ENCODE data around the gene TMEM127. TPM values are rescaled to one million over a fixed set of nuclear protein-coding genes. Genes with fewer than 3 reads are reported as not detected.
A peak's percentile ranks its signal among the peaks of the same experiment; 100 is the strongest.

Gene TMEM127
- total and polyA plus RNA-seq, 2 donors (not counting 1 experiment from before 2014, with no cell fraction given): 21.5 to 48.0 TPM

DNA sequence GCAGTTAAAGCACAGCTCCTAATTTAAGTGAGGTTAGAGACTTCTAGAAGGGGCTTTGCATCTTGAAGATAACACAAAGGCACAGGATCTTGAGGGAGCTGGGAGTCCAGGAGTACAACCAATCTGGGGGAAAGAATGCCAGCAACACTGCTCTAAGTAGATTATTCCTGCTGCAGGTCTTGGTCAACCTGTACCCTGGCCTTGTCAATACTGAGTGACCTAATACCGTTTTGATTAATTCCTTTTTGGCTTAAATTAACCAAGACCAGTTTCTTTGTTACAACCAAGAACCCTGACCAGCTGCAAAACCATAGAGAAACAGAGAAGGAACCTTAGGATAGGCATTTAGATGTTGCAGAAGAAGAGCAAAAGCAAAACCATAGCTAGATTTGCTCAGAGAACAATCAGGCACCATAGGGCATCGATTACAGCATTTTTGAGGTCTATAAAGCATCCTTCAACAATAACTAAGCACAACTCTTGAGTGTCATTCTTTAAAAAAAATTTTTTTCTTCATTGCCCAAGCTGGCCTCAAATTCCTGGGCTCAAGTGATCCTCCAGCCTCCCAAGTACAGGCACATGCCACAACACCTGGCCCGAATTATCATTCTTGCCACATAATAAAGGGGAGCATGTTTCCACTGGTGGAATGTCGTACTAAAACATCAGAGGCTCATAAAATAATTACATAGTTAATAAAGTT lies 63.5 kb downstream of the TMEM127 start:
- POLR2A ChIA-PET: no interaction called here

DNA sequence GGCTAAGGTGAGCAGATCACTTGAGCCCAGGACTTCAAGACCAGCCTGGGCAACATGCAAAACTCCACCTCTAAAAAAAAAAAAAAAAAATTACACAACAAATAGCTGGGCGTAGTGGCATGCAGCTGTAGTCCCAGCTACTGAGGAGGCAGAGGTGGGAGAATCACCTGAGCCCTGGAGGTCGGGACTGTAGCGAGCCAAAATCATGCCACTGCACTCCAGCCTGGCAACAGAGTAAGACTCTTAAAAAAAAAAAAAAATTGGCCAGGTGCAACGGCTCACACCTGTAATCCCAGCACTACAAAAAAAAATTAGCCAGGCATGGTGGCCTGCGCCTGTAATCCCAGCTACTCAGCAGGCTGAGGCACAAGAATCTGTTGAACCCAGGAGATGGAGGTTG lies 64.5 kb downstream of the TMEM127 start:
- CTCF ChIA-PET: interaction anchor here (0.6 to 4.9 kb wide), 6 partner anchors 26 to 85 kb away, joined by 3 to 26 read pairs (median 12); partner anchors contain the start of genes ADRA2B and ASTL
- Histone ChIP-seq H3K4me3 (ENCODE audit: control extremely low read depth in 1 of 5, extremely low read depth in 1 of 5, insufficient read depth in 1 of 5, low read depth in 2 of 5, low read length in 4 of 5) (no peak overlapping the region), H3K27me3 (replicated peaks in 1 of 4; ENCODE audit: control extremely low read depth in 1 of 4, control insufficient read depth in 3 of 4, insufficient read depth in 4 of 4, low read length in 3 of 4) (no peaks in the 10 kb centered on the region), H3K4me1 (ENCODE audit: control insufficient read depth in 2 of 2, insufficient read depth in 2 of 2, low read length in 2 of 2) (peaks cover 69 to 71% of the 10 kb centered on the region in 2 donors), H2AFZ (ENCODE audit: insufficient read depth, low read depth, low read length, poor library complexity, severe bottlenecking) (no peak overlapping the region), H3K9me3 (ENCODE audit: control extremely low read depth in 1 of 3, control insufficient read depth in 2 of 3, insufficient read depth in 1 of 3, low read length in 2 of 3) (no peaks in the 10 kb centered on the region), H4K20me1 (ENCODE audit: control insufficient read depth, insufficient read depth, low read length, poor library complexity, severe bottlenecking) (peaks cover 67% of the 10 kb centered on the region), H3K79me2 (ENCODE audit: control insufficient read depth, insufficient read depth, low read length) (peaks cover 99% of the 10 kb centered on the region), H3K36me3 (replicated peaks in 1 of 2; ENCODE audit: control extremely low read depth in 1 of 2, control insufficient read depth in 1 of 2, extremely low read depth in 1 of 2, insufficient read depth in 2 of 2, low read length in 1 of 2) (no peaks in the 10 kb centered on the region), H3K9ac (ENCODE audit: low read length) (no peak overlapping the region), H3K27ac (ENCODE audit: low read length in 2 of 2) (no peak overlapping the region), H3K4me2 (replicated peaks; ENCODE audit: low read depth, low read length, poor library complexity, severe bottlenecking) (peak overlapping the region; percentile 59)
- Mint-ChIP-seq H3K4me3 (no peak overlapping the region), H3K27me3 (no peaks in the 10 kb centered on the region), H3K27ac (no peak overlapping the region), H3K9me3 (ENCODE audit: insufficient read depth) (no peaks in the 10 kb centered on the region), H3K4me1 (peaks cover 75% of the 10 kb centered on the region)
- no peak for TF ChIP-seq EZH2 (IDR thresholded peaks at IDR 0.05; ENCODE audit: borderline replicate concordance, insufficient read depth, low read depth, low read length, poor library complexity, severe bottlenecking)
- TF ChIP-seq, protein P1, sequence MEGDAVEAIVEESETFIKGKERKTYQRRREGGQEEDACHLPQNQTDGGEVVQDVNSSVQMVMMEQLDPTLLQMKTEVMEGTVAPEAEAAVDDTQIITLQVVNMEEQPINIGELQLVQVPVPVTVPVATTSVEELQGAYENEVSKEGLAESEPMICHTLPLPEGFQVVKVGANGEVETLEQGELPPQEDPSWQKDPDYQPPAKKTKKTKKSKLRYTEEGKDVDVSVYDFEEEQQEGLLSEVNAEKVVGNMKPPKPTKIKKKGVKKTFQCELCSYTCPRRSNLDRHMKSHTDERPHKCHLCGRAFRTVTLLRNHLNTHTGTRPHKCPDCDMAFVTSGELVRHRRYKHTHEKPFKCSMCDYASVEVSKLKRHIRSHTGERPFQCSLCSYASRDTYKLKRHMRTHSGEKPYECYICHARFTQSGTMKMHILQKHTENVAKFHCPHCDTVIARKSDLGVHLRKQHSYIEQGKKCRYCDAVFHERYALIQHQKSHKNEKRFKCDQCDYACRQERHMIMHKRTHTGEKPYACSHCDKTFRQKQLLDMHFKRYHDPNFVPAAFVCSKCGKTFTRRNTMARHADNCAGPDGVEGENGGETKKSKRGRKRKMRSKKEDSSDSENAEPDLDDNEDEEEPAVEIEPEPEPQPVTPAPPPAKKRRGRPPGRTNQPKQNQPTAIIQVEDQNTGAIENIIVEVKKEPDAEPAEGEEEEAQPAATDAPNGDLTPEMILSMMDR (IDR thresholded peaks at IDR 0.05): no peak
- intact Hi-C loops (cut with micrococcal nuclease): loop anchor here (10.0 kb wide), 1 partner anchor 303 kb away; the partner anchor contains the start of gene NEURL3
- ATAC-seq (ENCODE audit: low read depth) (no peak), DNase-seq (no peak)
- WGBS (ENCODE audit: insufficient coverage): 60% methylated on average over 1 of the region's 5 CpGs
- POLR2A ChIA-PET: no interaction called here

More for the DNA sequence above, 63.5 kb downstream of the TMEM127 start:
- H3K27ac Mint-ChIP-seq: peak overlapping the region; percentile 59
- Histone ChIP-seq H3K9me3 (ENCODE audit: control extremely low read depth in 1 of 3, control insufficient read depth in 2 of 3, insufficient read depth in 1 of 3, low read length in 2 of 3) (no peaks in the 10 kb centered on the region), H3K4me1 (ENCODE audit: control insufficient read depth in 2 of 2, insufficient read depth in 2 of 2, low read length in 2 of 2) (peaks cover 77 to 80% of the 10 kb centered on the region in 2 donors), H3K4me3 (ENCODE audit: control extremely low read depth in 1 of 5, extremely low read depth in 1 of 5, insufficient read depth in 1 of 5, low read depth in 2 of 5, low read length in 4 of 5) (no peak overlapping the region), H3K9ac (ENCODE audit: low read length) (peak overlapping the region; percentile 38), H3K27ac (ENCODE audit: low read length in 2 of 2) (peak overlapping the region; percentile 7 to 75), H2AFZ (ENCODE audit: insufficient read depth, low read depth, low read length, poor library complexity, severe bottlenecking) (no peak overlapping the region), H3K79me2 (ENCODE audit: control insufficient read depth, insufficient read depth, low read length) (peaks cover 99% of the 10 kb centered on the region), H3K4me2 (replicated peaks; ENCODE audit: low read depth, low read length, poor library complexity, severe bottlenecking) (peak overlapping the region; percentile 59), H3K27me3 (replicated peaks in 1 of 4; ENCODE audit: control extremely low read depth in 1 of 4, control insufficient read depth in 3 of 4, insufficient read depth in 4 of 4, low read length in 3 of 4) (no peaks in the 10 kb centered on the region), H4K20me1 (ENCODE audit: control insufficient read depth, insufficient read depth, low read length, poor library complexity, severe bottlenecking) (peaks cover 72% of the 10 kb centered on the region), H3K36me3 (replicated peaks in 1 of 2; ENCODE audit: control extremely low read depth in 1 of 2, control insufficient read depth in 1 of 2, extremely low read depth in 1 of 2, insufficient read depth in 2 of 2, low read length in 1 of 2) (no peaks in the 10 kb centered on the region)
- no peak for DNase-seq
- H3K27me3 Mint-ChIP-seq: no peaks in the 10 kb centered on the region
- CTCF ChIA-PET: interaction anchor here (0.7 to 4.9 kb wide), 7 partner anchors 25 to 64 kb away, joined by 3 to 26 read pairs (median 7); partner anchors contain the start of gene ASTL
- H3K4me3 Mint-ChIP-seq: peak overlapping the region; percentile 56
- H3K4me1 Mint-ChIP-seq: peaks cover 81% of the 10 kb centered on the region
- H3K9me3 Mint-ChIP-seq (ENCODE audit: insufficient read depth): no peaks in the 10 kb centered on the region
- WGBS (ENCODE audit: insufficient coverage): no CpG with 5 or more reads among the region's 4 CpGs
- TF ChIP-seq, protein P1 (IDR thresholded peaks at IDR 0.05): no peak
- no peak for TF ChIP-seq EZH2 (IDR thresholded peaks at IDR 0.05; ENCODE audit: borderline replicate concordance, insufficient read depth, low read depth, low read length, poor library complexity, severe bottlenecking)
- intact Hi-C loops (cut with micrococcal nuclease): loop anchor here (10.0 kb wide), 1 partner anchor 302 kb away; the partner anchor contains the start of gene NEURL3
- no peak for ATAC-seq (ENCODE audit: low read depth)
